CD4-positive, alpha-beta T cell treated with Interleukin-15 for 4 hours (primary cell): ENCODE results near the gene LIPT2.

Experiments
- DNase-seq: peaks from one replicate; pipeline ENCODE4 v3.0.0-alpha.2; 2020; ENCODE audit warnings: low spot score

The LIPT2 gene

GRCh38 chr11:74494916-74495315, 1.4 kb upstream of the LIPT2 start:
- no peak for DNase-seq

GRCh38 chr11:74493791-74494630, 487 bp upstream of the LIPT2 start:
- DNase-seq, result no peak

DNA sequence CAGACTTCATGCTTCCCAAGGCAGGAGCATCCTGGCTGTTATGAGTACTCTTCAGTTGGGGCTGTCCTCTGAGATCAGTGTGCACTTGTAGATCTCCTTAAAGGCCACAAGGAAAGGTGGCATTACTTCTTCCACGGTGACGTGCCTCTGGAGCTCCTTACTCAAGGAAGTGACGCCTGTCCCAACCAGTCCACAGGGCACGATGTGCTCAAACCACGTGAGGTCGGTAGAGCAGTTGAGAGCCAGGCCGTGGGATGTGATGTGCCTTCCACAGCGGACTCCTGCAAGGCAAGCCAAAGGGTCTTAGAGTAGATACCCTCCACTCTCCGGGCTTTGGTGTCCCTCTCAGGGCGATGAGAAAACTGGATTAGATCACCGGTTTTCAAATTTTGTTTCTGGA, 1.4 kb downstream of the LIPT2 start:
- no peak for DNase-seq

- no peak for DNase-seq
Observed at GRCh38 chr11:74490941-74491340, 2.6 kb downstream of the LIPT2 start.

GRCh38 chr11:74487875-74488274, 5.6 kb downstream of the LIPT2 start:
- DNase-seq, result no peak

GRCh38 chr11:74485868-74486267, 7.7 kb downstream of the LIPT2 start:
- DNase-seq, result no peak

- no peak for DNase-seq
Observed at GRCh38 chr11:74480688-74481417, 12.7 kb downstream of the LIPT2 start.

DNA sequence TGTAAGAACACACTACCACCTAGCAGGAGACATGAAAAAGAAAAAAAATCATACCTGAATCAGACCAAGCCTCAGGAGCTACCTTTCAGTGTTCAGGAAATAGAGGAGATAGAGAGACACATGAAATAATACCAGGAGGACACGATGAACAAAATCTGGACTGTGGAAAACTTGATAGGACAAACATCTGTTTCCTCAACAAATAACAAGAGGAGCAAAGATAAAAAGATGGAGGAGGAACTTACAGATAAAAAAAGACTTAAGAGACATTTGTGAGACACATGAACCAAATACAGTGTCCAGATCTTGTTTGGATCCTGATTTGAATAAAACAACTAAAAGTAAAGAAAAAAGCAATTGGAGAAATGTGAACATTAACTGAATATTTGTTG, 13.8 kb downstream of the LIPT2 start:
- no peak for DNase-seq

GRCh38 chr11:74478877-74479731, 14.4 kb downstream of the LIPT2 start:
- no peak for DNase-seq

GRCh38 chr11:74476536-74476935, 17.0 kb downstream of the LIPT2 start:
- no peak for DNase-seq

- no peak for DNase-seq
Observed at GRCh38 chr11:74474316-74474715, 19.2 kb downstream of the LIPT2 start.

- DNase-seq, result no peak
Observed at GRCh38 chr11:74473382-74474173, 19.9 kb downstream of the LIPT2 start.

- DNase-seq, result no peak
Observed at GRCh38 chr11:74471668-74472429, 21.7 kb downstream of the LIPT2 start.

DNA sequence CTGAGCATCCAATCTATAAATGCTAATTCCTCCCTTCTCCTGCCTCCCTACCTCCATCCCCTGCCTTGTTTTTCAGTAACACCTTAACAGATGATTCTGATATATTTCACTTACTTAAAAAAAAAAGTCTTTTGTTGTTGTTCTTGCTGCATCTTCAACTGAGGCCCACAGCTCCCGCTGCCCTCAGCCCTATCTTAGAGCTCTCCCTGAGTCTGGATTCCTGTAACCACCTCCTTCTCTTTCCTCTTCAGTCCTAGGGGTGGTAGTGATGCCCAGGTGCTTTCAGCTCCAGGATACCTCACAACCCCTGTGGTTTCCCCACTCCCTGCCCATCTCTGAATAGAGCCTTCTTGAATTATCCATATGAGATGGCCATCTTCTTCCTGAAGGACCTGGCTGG, 22.5 kb downstream of the LIPT2 start:
- DNase-seq, result no peak

DNA sequence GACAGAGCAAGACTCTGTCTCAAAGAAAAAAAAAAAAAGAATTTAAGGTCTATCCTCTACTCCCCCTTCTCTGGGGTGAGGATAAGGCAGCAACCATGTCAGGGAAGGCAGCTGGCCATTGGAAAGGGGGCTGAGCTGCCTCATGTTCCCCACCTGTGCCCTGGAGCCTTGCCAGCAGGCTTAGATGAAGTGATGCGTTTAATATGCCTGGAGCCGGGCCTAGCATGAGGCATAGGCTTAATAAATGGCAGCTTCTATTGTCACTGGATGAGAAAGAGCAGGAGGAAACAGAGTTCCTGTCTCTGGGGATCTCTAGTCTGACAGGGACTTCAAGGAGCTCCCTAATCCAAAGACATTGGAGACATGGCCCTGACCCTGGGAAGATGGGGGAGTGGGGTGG, 23.0 kb downstream of the LIPT2 start:
- no peak for DNase-seq

- DNase-seq, result no peak
Observed at GRCh38 chr11:74468936-74469335, 24.6 kb downstream of the LIPT2 start.

DNA sequence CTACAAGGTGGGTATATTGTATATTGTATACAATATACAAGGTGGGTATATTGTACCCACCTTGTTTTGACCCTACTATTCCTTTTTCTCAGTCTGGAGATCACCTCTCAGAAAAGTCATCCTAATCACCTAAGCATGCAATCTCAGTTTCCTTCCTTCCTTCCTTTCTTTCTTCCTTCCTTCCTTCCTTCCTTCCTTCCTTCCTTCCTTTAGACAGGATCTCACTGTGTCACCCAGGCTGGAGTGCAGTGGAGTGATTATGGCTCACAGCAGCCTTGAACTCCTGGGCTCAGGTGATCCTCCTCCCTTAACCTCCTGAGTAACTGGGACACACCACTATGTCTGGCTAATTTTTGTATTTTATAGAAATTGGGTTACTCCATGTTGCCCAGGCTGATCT, 25.0 kb downstream of the LIPT2 start:
- DNase-seq, result no peak

DNA sequence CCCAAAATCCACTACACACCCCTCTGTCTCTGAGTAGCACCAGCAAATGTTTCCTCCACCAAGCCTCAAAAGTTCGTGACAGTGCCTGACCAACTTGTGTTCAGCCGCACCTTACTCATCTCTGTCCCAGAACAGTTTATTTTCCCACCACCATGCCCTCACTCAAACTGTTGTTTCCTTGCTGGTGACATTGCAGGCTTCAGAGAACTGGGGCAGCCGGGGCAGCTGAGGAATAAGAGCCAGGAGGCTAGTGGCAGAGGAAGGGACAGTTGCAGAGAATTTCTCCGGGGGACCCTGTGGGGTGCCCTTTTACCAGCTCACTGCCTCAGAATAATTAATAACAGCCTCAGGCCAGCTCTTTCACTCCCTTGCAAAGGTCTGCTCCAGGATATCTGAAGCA, 25.5 kb downstream of the LIPT2 start:
- no peak for DNase-seq

DNA sequence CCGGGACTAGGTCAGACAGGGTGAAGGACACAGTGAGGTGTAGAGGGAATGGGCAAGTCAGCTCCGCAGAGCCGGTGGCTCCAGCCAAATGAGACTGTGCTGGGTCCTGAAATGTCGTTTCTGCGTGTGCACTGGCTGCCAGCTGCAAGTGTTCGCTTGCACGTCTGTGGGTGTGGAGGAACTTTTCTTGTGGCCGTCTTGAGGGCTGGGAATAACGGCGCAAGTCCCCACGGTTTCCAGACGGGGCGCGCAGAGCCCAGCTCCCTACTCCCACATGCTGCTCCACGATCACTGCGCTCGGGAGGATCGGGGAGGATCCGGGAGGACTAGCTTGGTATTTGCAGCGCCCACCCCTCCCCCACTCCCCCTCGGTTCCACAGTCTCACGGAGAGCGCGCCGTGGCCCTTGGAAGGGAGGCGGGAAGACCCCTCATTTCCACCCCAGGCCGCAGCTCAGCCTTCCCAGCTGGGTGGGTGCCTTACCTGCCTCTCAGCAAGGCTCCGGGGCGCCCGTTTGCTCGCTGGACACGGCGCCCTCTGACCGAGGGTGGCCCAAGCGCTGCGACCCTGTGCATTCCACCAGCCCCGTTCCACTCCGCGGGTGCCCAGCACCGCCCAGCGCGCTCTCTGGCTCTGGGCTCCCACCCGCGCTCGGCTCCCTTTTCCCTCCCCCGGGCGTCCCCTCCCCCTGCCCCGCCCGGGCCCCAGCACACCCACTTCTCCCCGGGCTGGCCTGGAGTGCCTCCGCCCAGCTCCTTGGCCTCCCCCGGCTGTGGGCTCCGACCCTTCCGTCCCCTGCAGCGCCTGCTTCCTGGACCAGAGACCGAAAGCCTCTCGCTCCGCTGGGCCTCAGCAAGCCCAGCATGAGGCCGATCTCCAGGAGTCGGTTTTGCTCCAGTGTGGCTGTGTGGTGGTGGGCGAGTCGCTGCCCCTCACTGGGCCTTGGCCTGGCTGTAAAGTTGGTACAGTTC, 26.3 kb downstream of the LIPT2 start, which contains the start of gene KCNE3:
KCNE3 (minus strand) TSS at position 634 of the 970 bp plus-strand sequence. CDS start 9,986 bp downstream, outside the sequence.
- no peak for DNase-seq

- no peak for DNase-seq
Observed at GRCh38 chr11:74465291-74465708, 28.2 kb downstream of the LIPT2 start.
